Fibroblast of lung (primary cell): ENCODE results near the gene CTXN3.

Experiments used
- EZH2 ChIP-seq: IDR thresholded peaks from 2 replicates; pipeline ENCODE4 v1.5.1; 2012; ENCODE audit warnings: low read length, control low read depth, mild to moderate bottlenecking; ENCODE audit errors: missing control alignments
- TF ChIP-seq, protein P1 (sequence below), 2 donors: IDR thresholded peaks in 1 of 2; conservative IDR thresholded peaks in 1 of 2; 1 replicate in 1 of 2; 2 replicates in 1 of 2; pipeline ENCODE4 v1.5.1; 2011 to 2012; ENCODE audit warnings: low read length in 2 of 2, control low read depth in 1 of 2, inconsistent platforms in 1 of 2, low read depth in 1 of 2, mild to moderate bottlenecking in 1 of 2

GRCh38 chr5:127649018-127649439 is at the start of gene CTXN3:
- TF ChIP-seq, protein P1, sequence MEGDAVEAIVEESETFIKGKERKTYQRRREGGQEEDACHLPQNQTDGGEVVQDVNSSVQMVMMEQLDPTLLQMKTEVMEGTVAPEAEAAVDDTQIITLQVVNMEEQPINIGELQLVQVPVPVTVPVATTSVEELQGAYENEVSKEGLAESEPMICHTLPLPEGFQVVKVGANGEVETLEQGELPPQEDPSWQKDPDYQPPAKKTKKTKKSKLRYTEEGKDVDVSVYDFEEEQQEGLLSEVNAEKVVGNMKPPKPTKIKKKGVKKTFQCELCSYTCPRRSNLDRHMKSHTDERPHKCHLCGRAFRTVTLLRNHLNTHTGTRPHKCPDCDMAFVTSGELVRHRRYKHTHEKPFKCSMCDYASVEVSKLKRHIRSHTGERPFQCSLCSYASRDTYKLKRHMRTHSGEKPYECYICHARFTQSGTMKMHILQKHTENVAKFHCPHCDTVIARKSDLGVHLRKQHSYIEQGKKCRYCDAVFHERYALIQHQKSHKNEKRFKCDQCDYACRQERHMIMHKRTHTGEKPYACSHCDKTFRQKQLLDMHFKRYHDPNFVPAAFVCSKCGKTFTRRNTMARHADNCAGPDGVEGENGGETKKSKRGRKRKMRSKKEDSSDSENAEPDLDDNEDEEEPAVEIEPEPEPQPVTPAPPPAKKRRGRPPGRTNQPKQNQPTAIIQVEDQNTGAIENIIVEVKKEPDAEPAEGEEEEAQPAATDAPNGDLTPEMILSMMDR (conservative IDR thresholded peaks at IDR 0.05 in 1 of 2, IDR thresholded peaks at IDR 0.05 in 1 of 2; ENCODE audit: low read depth in 1 of 2, low read length in 2 of 2) = no peak
- no peak for TF ChIP-seq EZH2
